ENCODE results near the gene AQP6. TPM values are rescaled to one million over a fixed set of nuclear protein-coding genes. Genes with fewer than 3 reads are reported as not detected.

The AQP6 gene
- total and polyA plus RNA-seq, 2 donors (not counting 3 experiments of a cell fraction or from before 2014, with no cell fraction given) = 0.04 TPM; not detected in 1

DNA sequence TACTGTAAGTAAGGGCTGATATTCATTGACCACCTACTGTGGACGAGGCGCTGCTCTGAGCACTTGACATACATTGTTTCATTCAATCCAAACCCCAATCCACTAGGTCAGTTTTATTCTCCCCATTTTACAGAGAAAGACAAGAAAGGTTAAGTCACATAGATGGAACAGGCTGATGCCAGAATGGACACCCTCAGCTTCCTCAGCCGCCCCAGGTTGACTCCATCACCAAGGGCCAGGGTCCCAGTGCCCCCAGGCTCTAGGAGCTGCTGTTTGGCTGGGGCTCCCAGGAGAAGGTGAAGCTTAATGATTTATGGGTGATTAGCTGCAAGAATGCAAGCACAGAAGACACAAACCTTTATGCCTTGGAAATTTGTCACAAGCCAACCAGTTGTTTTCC is 22.9 kb upstream of the AQP6 start:
- intact Hi-C loops (cut with micrococcal nuclease) = no loop called here
- Histone ChIP-seq H3K27me3 (ENCODE audit: control insufficient read depth in 2 of 2, insufficient read depth in 2 of 2, low read length in 2 of 2) (no peaks in the 10 kb centered on the region), H3K36me3 (ENCODE audit: control insufficient read depth in 2 of 2, extremely low read depth in 1 of 2, insufficient read depth in 2 of 2, low read length in 2 of 2) (no peaks in the 10 kb centered on the region)

More for the DNA sequence above, 22.9 kb upstream of the AQP6 start:
- no peaks in the 10 kb centered on the region for H3K9me3 ChIP-seq (replicated peaks; ENCODE audit: control insufficient read depth, insufficient read depth, low read length)
- TF ChIP-seq FOS (IDR thresholded peaks at IDR 0.05; ENCODE audit: borderline replicate concordance, insufficient read depth, low read length) (no peak), GATA2 (IDR thresholded peaks at IDR 0.05; ENCODE audit: insufficient read depth, insufficient read length, low read depth, low read length) (no peak), MYC (IDR thresholded peaks at IDR 0.05; ENCODE audit: low read depth, low read length) (no peak), JUN (IDR thresholded peaks at IDR 0.05; ENCODE audit: borderline replicate concordance, insufficient read depth, insufficient read length, low read depth) (no peak), MAX (IDR thresholded peaks at IDR 0.05; ENCODE audit: insufficient read depth, insufficient read length) (no peak), POLR2AphosphoS5 (IDR thresholded peaks at IDR 0.05; ENCODE audit: insufficient read depth, low read depth, low read length) (no peak), POLR2A (IDR thresholded peaks at IDR 0.05; ENCODE audit: low read depth, low read length) (no peak), EZH2 (IDR thresholded peaks at IDR 0.05; ENCODE audit: borderline replicate concordance, low read depth, low read length, severe bottlenecking) (no peak)
- TF ChIP-seq, protein P1, sequence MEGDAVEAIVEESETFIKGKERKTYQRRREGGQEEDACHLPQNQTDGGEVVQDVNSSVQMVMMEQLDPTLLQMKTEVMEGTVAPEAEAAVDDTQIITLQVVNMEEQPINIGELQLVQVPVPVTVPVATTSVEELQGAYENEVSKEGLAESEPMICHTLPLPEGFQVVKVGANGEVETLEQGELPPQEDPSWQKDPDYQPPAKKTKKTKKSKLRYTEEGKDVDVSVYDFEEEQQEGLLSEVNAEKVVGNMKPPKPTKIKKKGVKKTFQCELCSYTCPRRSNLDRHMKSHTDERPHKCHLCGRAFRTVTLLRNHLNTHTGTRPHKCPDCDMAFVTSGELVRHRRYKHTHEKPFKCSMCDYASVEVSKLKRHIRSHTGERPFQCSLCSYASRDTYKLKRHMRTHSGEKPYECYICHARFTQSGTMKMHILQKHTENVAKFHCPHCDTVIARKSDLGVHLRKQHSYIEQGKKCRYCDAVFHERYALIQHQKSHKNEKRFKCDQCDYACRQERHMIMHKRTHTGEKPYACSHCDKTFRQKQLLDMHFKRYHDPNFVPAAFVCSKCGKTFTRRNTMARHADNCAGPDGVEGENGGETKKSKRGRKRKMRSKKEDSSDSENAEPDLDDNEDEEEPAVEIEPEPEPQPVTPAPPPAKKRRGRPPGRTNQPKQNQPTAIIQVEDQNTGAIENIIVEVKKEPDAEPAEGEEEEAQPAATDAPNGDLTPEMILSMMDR (IDR thresholded peaks at IDR 0.05; ENCODE audit: extremely low read depth in 1 of 2, insufficient read depth in 1 of 2, low read depth in 1 of 2, low read length in 2 of 2) = no peak
- dilution Hi-C loops (cut with MboI; ENCODE audit: extremely low pct_ligation_motif_present, low sequenced_read_pairs) = loop anchor here (25.0 kb wide), 1 partner anchor 112 kb away; the partner anchor contains the start of gene ASIC1
- no peaks in the 10 kb centered on the region for H4K20me1 ChIP-seq (replicated peaks; ENCODE audit: control insufficient read depth, extremely low read depth, insufficient read depth, low read length)
- FAIRE-seq (no peak), DNase-seq (ENCODE audit: low read depth, low spot score) (no peak)
- peaks cover 11% of the 10 kb centered on the region for H3K4me1 ChIP-seq (ENCODE audit: control insufficient read depth, extremely low read depth, insufficient read depth, low read length)
- no peak overlapping the region for H2AFZ ChIP-seq (ENCODE audit: low read depth, low read length)
- H3K9ac ChIP-seq (replicated peaks; ENCODE audit: extremely low read depth, insufficient read depth, low read length) = no peak overlapping the region
- CTCF ChIA-PET = interaction anchor here (1.1 to 2.0 kb wide), 2 partner anchors 13 to 17 kb away, joined by 4 to 8 read pairs; partner anchors contain the start of gene AQP5
- no peak overlapping the region for H3K27ac ChIP-seq (ENCODE audit: insufficient read depth, low read depth, low read length)
- POLR2A ChIA-PET = no interaction called here
- BruUV-seq (replicated peaks) = no TSS peak
- H3K4me3 ChIP-seq (replicated peaks in 1 of 3; ENCODE audit: insufficient read depth in 1 of 3, low read depth in 1 of 3, low read length in 3 of 3) = no peak overlapping the region
- H3K4me2 ChIP-seq (ENCODE audit: insufficient read depth, low read length) = no peak overlapping the region
- H3K9me1 ChIP-seq (replicated peaks; ENCODE audit: control insufficient read depth, extremely low read depth, insufficient read depth, low read length) = no peaks in the 10 kb centered on the region
- H3K79me2 ChIP-seq (ENCODE audit: control insufficient read depth, insufficient read depth, low read length) = no peaks in the 10 kb centered on the region

Data from endothelial cell of umbilical vein (primary cell).